ENCODE data around the gene NOC3L. TPM values are rescaled to one million over a fixed set of nuclear protein-coding genes. Genes with fewer than 3 reads are reported as not detected.

The NOC3L gene
- total RNA-seq, 1 experiment from 2014 or later, result 25.5 TPM

GRCh38 chr10:94333051-94333450 lies 29.7 kb downstream of the NOC3L start:
- Histone ChIP-seq H3K4me1 (ENCODE audit: low read length) (no peaks in the 10 kb centered on the region), H3K4me3 (ENCODE audit: low read length) (no peak overlapping the region), H3K9ac (ENCODE audit: low read length) (no peak overlapping the region), H2AFZ (ENCODE audit: low read length) (no peak overlapping the region), H3K9me2 (replicated peaks; ENCODE audit: insufficient read depth, low read length) (no peaks in the 10 kb centered on the region), H3K36me3 (ENCODE audit: insufficient read depth, low read length) (no peaks in the 10 kb centered on the region; the same call in none of the 2 replicates), H3K27me3 (ENCODE audit: low read length) (no peaks in the 10 kb centered on the region), H3K4me2 (ENCODE audit: low read depth, low read length, poor library complexity, severe bottlenecking) (no peak overlapping the region), H3K9me3 (ENCODE audit: low read length) (no peaks in the 10 kb centered on the region), H4K20me1 (ENCODE audit: insufficient read depth, low read depth, low read length) (no peaks in the 10 kb centered on the region), H3K79me2 (ENCODE audit: low read length) (no peaks in the 10 kb centered on the region), H3K27ac (ENCODE audit: low read length) (no peak overlapping the region)
- DNase-seq, result no peak

- no peaks in the 10 kb centered on the region for H4K20me1 ChIP-seq (ENCODE audit: insufficient read depth, low read depth, low read length)
- no peak overlapping the region for H3K4me3 ChIP-seq (ENCODE audit: low read length)
- H3K9me2 ChIP-seq (replicated peaks; ENCODE audit: insufficient read depth, low read length), result no peaks in the 10 kb centered on the region
- no peak overlapping the region for H3K9ac ChIP-seq (ENCODE audit: low read length)
- no peak overlapping the region for H2AFZ ChIP-seq (ENCODE audit: low read length)
- H3K9me3 ChIP-seq (ENCODE audit: low read length), result no peaks in the 10 kb centered on the region
- H3K79me2 ChIP-seq (ENCODE audit: low read length), result no peaks in the 10 kb centered on the region
- no peaks in the 10 kb centered on the region for H3K27me3 ChIP-seq (ENCODE audit: low read length)
- H3K36me3 ChIP-seq (ENCODE audit: insufficient read depth, low read length), result no peaks in the 10 kb centered on the region; the same call in 1 of the 2 replicates
- no peak overlapping the region for H3K27ac ChIP-seq (ENCODE audit: low read length)
- no peak overlapping the region for H3K4me2 ChIP-seq (ENCODE audit: low read depth, low read length, poor library complexity, severe bottlenecking)
- no peaks in the 10 kb centered on the region for H3K4me1 ChIP-seq (ENCODE audit: low read length)
- DNase-seq, result no peak
These were observed 34.1 kb downstream of the NOC3L start for GRCh38 chr10:94328613-94329012.

GRCh38 chr10:94327649-94328048 lies 35.1 kb downstream of the NOC3L start:
- Histone ChIP-seq H3K4me2 (ENCODE audit: low read depth, low read length, poor library complexity, severe bottlenecking) (no peak overlapping the region), H2AFZ (ENCODE audit: low read length) (no peak overlapping the region), H3K27me3 (ENCODE audit: low read length) (no peaks in the 10 kb centered on the region), H3K36me3 (ENCODE audit: insufficient read depth, low read length) (no peaks in the 10 kb centered on the region; the same call in 1 of the 2 replicates), H3K27ac (ENCODE audit: low read length) (no peak overlapping the region), H3K9ac (ENCODE audit: low read length) (no peak overlapping the region), H3K9me3 (ENCODE audit: low read length) (no peaks in the 10 kb centered on the region), H3K4me3 (ENCODE audit: low read length) (no peak overlapping the region), H3K9me2 (replicated peaks; ENCODE audit: insufficient read depth, low read length) (no peaks in the 10 kb centered on the region), H3K4me1 (ENCODE audit: low read length) (no peaks in the 10 kb centered on the region), H4K20me1 (ENCODE audit: insufficient read depth, low read depth, low read length) (no peaks in the 10 kb centered on the region), H3K79me2 (ENCODE audit: low read length) (no peaks in the 10 kb centered on the region)
- DNase-seq, result no peak

GRCh38 chr10:94324609-94325233 lies 38.0 kb downstream of the NOC3L start:
- H3K36me3 ChIP-seq (ENCODE audit: insufficient read depth, low read length), result no peaks in the 10 kb centered on the region
- no peak overlapping the region for H3K9ac ChIP-seq (ENCODE audit: low read length)

GRCh38 chr10:94320285-94320914 lies 42.3 kb downstream of the NOC3L start:
- Histone ChIP-seq H3K4me3 (ENCODE audit: low read length) (no peak overlapping the region), H3K9me2 (replicated peaks; ENCODE audit: insufficient read depth, low read length) (no peaks in the 10 kb centered on the region), H4K20me1 (ENCODE audit: insufficient read depth, low read depth, low read length) (no peaks in the 10 kb centered on the region), H3K4me2 (ENCODE audit: low read depth, low read length, poor library complexity, severe bottlenecking) (no peak overlapping the region), H2AFZ (ENCODE audit: low read length) (no peak overlapping the region), H3K9me3 (ENCODE audit: low read length) (no peaks in the 10 kb centered on the region), H3K36me3 (ENCODE audit: insufficient read depth, low read length) (no peaks in the 10 kb centered on the region), H3K27me3 (ENCODE audit: low read length) (no peaks in the 10 kb centered on the region), H3K9ac (ENCODE audit: low read length) (no peak overlapping the region), H3K27ac (ENCODE audit: low read length) (no peak overlapping the region), H3K79me2 (ENCODE audit: low read length) (no peaks in the 10 kb centered on the region), H3K4me1 (ENCODE audit: low read length) (no peaks in the 10 kb centered on the region)
- peak; percentile 78 for DNase-seq

More at GRCh38 chr10:94324609-94325233, 38.0 kb downstream of the NOC3L start:
- H3K9me2 ChIP-seq (replicated peaks; ENCODE audit: insufficient read depth, low read length), result no peaks in the 10 kb centered on the region
- DNase-seq, result no peak
- H3K27ac ChIP-seq (ENCODE audit: low read length), result no peak overlapping the region
- no peaks in the 10 kb centered on the region for H3K4me1 ChIP-seq (ENCODE audit: low read length)
- no peaks in the 10 kb centered on the region for H3K79me2 ChIP-seq (ENCODE audit: low read length)
- H3K4me2 ChIP-seq (ENCODE audit: low read depth, low read length, poor library complexity, severe bottlenecking), result no peak overlapping the region
- H3K27me3 ChIP-seq (ENCODE audit: low read length), result no peaks in the 10 kb centered on the region
- no peak overlapping the region for H3K4me3 ChIP-seq (ENCODE audit: low read length)
- H2AFZ ChIP-seq (ENCODE audit: low read length), result no peak overlapping the region
- H3K9me3 ChIP-seq (ENCODE audit: low read length), result no peaks in the 10 kb centered on the region
- H4K20me1 ChIP-seq (ENCODE audit: insufficient read depth, low read depth, low read length), result no peaks in the 10 kb centered on the region

GRCh38 chr10:94316560-94316959 lies 46.2 kb downstream of the NOC3L start:
- H4K20me1 ChIP-seq (ENCODE audit: insufficient read depth, low read depth, low read length), result no peaks in the 10 kb centered on the region
- no peaks in the 10 kb centered on the region for H3K9me2 ChIP-seq (replicated peaks; ENCODE audit: insufficient read depth, low read length)
- H3K4me1 ChIP-seq (ENCODE audit: low read length), result no peaks in the 10 kb centered on the region
- DNase-seq, result no peak
- H3K36me3 ChIP-seq (ENCODE audit: insufficient read depth, low read length), result no peaks in the 10 kb centered on the region
- no peaks in the 10 kb centered on the region for H3K9me3 ChIP-seq (ENCODE audit: low read length)
- H3K79me2 ChIP-seq (ENCODE audit: low read length), result no peaks in the 10 kb centered on the region
- no peak overlapping the region for H3K27ac ChIP-seq (ENCODE audit: low read length)
- H2AFZ ChIP-seq (ENCODE audit: low read length), result no peak overlapping the region
- no peak overlapping the region for H3K9ac ChIP-seq (ENCODE audit: low read length)
- H3K4me2 ChIP-seq (ENCODE audit: low read depth, low read length, poor library complexity, severe bottlenecking), result no peak overlapping the region
- H3K4me3 ChIP-seq (ENCODE audit: low read length), result no peak overlapping the region
- H3K27me3 ChIP-seq (ENCODE audit: low read length), result no peaks in the 10 kb centered on the region

- H3K27ac ChIP-seq (ENCODE audit: low read length), result no peak overlapping the region
- H3K4me3 ChIP-seq (ENCODE audit: low read length), result no peak overlapping the region
- H3K4me2 ChIP-seq (ENCODE audit: low read depth, low read length, poor library complexity, severe bottlenecking), result no peak overlapping the region
- no peaks in the 10 kb centered on the region for H3K9me2 ChIP-seq (replicated peaks; ENCODE audit: insufficient read depth, low read length)
- H3K79me2 ChIP-seq (ENCODE audit: low read length), result no peaks in the 10 kb centered on the region
- no peaks in the 10 kb centered on the region for H3K27me3 ChIP-seq (ENCODE audit: low read length)
- H3K9ac ChIP-seq (ENCODE audit: low read length), result no peak overlapping the region
- no peaks in the 10 kb centered on the region for H4K20me1 ChIP-seq (ENCODE audit: insufficient read depth, low read depth, low read length)
- no peak overlapping the region for H2AFZ ChIP-seq (ENCODE audit: low read length)
- H3K4me1 ChIP-seq (ENCODE audit: low read length), result no peaks in the 10 kb centered on the region
- H3K36me3 ChIP-seq (ENCODE audit: insufficient read depth, low read length), result no peaks in the 10 kb centered on the region
- no peak for DNase-seq
- no peaks in the 10 kb centered on the region for H3K9me3 ChIP-seq (ENCODE audit: low read length)
These were observed 46.7 kb downstream of the NOC3L start for GRCh38 chr10:94315975-94316464.

GRCh38 chr10:94315024-94315451 lies 47.7 kb downstream of the NOC3L start:
- Histone ChIP-seq H2AFZ (ENCODE audit: low read length) (no peak overlapping the region), H3K36me3 (ENCODE audit: insufficient read depth, low read length) (no peaks in the 10 kb centered on the region), H3K27ac (ENCODE audit: low read length) (no peak overlapping the region), H3K9me2 (replicated peaks; ENCODE audit: insufficient read depth, low read length) (no peaks in the 10 kb centered on the region), H4K20me1 (ENCODE audit: insufficient read depth, low read depth, low read length) (no peaks in the 10 kb centered on the region), H3K9me3 (ENCODE audit: low read length) (no peaks in the 10 kb centered on the region), H3K4me3 (ENCODE audit: low read length) (no peak overlapping the region), H3K9ac (ENCODE audit: low read length) (no peak overlapping the region), H3K79me2 (ENCODE audit: low read length) (no peaks in the 10 kb centered on the region), H3K4me2 (ENCODE audit: low read depth, low read length, poor library complexity, severe bottlenecking) (no peak overlapping the region), H3K4me1 (ENCODE audit: low read length) (no peaks in the 10 kb centered on the region), H3K27me3 (ENCODE audit: low read length) (no peaks in the 10 kb centered on the region)
- DNase-seq, result no peak

Measured in Karpas-422 (cell line).